ENCODE results near the gene CCDC194.
"Not testable (repeated sequence)": the region's sequence is repeated elsewhere in the genome, so short reads cannot be mapped to it uniquely, and the experiment has no call there.

The CCDC194 gene

GRCh38 chr19:17365361-17365760 lies 28.6 kb downstream of the CCDC194 start:
- DNase-seq, result no peak

GRCh38 chr19:17363852-17364605 lies 30.0 kb downstream of the CCDC194 start:
- DNase-seq, result not testable (repeated sequence)

- DNase-seq, result no peak
These were observed 33.8 kb downstream of the CCDC194 start for GRCh38 chr19:17359905-17360800.

- DNase-seq, result no peak
These were observed 35.6 kb downstream of the CCDC194 start for GRCh38 chr19:17358395-17358794.

DNA sequence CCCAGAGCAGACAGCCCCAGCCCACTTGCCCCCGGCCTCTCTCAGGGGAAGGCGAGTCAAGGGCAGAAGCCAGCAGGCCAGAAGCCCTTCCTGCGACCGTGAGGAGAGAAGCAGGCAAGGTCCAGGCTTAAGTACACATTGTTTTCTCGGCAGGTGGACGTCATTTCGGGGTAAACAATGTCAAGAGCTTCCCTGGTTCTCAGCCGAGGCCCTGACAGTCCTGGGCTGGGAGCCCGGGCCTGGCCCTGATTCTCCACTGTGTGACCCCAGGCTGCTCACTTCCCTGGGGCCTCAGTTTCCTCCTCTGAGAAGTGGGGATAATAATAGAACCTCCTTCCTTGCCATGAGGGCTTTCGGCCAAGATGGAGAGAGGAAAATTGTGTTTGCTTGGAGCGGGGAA lies 36.3 kb downstream of the CCDC194 start:
- DNase-seq, result no peak

GRCh38 chr19:17357078-17357666 lies 36.8 kb downstream of the CCDC194 start:
- no peak for DNase-seq

- DNase-seq, result no peak
These were observed 40.6 kb downstream of the CCDC194 start for GRCh38 chr19:17353386-17353785.

DNA sequence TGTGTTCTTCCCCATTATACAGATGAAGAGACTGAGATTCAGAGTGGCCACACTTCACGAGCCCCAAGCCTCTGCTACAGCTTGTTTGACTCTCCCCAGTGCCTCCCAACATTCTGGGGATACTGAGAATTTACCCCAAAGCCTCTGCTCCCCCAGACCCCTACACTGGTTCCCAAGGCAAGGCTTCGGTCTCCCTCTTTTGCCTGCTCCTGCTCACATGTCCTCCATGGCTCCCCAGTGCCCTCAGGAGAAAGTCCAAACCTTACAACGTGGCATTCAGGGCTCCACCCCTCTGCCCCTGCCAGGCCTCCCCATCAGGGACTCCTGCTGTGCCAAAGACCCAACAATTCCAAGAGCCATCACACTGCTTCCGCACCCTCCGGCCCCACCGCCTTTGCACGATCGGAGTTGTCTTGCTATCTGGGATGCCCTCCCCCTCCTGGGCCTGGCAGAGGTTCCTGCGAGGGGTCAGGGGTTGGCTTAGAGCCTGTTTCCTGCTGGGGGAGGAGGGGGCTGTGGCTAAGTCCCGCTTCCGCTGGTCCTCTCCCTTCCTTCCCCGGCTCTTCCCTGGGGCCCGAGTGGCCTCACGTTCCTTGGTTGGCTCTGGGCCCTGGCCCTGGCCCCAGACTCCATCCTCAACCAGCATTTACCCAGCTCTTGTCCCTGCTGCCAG lies 41.3 kb downstream of the CCDC194 start:
- no peak for DNase-seq

DNA sequence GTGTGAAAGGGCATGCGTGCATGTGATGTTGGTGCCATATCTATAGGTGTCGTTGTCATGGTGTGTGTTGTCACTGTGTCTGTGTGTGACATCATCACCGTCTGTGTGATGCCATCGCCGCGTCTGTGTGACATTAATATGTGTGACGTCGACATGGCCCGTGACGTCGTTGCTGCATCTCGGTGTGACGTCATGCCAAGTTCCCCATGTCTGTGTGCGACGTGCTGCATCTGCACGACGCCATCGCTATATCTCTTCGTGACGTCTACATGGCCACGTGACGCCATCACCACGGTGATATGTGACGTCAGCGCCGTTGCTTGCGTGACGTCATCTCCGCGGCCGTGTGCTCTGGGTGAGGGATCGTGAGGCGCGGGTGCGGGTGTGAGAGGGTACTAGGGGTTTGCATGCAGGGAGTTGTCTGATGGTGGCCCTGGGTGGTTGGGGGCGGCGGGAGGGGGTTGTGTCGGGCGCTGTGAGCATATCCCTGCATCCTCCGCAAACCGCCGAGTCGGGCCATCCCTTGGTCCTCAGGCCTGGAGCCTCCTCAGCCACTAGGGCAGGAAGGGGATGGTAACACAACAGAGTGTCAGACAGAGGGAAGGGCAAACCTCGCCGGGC lies 42.1 kb downstream of the CCDC194 start:
- no peak for DNase-seq

DNA sequence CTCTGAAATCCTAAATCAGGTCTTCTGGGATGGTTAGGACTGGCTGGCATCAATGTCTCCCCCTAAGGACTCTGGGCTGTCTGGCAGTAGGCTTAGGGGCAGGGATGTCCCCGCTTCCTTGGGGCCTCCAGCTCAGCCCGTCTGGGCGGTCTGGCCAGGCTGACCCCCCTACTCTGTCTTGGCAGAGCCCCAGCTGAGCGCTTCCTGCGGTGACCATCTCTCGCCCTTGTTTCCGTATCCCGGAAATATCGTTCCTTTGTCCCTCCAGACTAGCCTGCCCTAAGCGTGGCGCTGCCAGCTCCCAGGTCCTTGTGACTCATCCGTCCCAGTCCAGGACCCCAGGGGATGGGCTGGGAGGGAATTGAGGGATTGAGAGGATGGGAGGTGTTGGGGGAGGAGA lies 45.3 kb downstream of the CCDC194 start:
- no peak for DNase-seq

- no peak for DNase-seq
These were observed 46.1 kb downstream of the CCDC194 start for GRCh38 chr19:17347877-17348276.

- no peak for DNase-seq
These were observed 46.6 kb downstream of the CCDC194 start for GRCh38 chr19:17347361-17347760.

DNA sequence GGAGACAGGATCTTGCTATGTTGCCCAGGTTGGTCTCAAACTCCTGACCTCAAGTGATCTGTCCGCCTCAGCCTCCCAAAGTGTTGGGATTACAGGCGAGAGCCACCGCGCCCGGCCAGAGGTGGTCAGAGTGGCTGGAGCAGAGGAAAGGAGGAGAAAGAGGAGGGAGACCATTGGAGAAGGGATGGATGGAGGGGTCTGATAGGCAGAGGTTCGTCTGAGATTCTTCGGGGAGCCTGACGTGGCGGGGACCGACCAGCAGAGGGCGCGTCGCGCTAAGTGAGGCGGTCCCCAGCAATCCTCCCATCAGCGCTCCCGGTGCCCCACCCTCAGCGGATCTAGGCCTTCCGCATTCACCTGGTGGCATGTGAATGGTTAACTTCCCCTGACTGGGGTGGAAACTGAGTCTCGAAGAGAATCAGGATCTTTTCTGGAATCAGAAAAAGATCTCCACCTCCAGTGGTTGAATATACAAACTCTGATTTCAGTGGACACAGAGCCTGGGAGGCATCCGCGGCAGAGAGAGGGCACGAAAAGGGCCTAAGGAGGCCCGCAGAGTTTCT lies 47.8 kb downstream of the CCDC194 start:
- DNase-seq, result peak; percentile 58 to 74 (median 62)

- DNase-seq, result no peak
These were observed 52.2 kb downstream of the CCDC194 start for GRCh38 chr19:17341845-17342244.

- no peak for DNase-seq
These were observed 52.6 kb downstream of the CCDC194 start for GRCh38 chr19:17341386-17341785.

DNA sequence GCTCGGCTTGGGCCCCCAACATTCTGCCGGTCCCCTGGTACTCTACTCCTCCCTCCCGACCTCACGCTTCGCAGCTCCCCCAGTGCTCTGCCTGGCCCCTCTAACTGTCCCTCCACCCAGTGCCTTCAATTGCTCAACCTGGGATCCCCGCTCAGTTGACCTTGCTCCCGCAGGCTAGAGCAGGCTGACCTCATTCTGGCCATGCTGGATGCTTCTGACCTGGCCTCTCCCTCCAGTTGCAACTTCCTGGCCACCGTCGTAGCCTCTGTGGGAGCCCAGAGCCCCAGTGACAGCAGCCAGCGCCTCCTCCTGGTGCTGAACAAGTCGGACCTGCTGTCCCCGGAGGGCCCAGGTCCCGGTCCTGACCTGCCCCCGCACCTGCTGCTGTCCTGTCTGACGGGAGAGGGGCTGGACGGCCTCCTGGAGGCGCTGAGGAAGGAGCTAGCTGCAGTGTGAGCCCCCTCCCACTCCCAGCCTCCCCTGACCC lies 53.1 kb downstream of the CCDC194 start:
- DNase-seq, result no peak
